OCI-LY7 (cell line): ENCODE data around the gene ROBO2.

Experiments
- EZH2phosphoT487 ChIP-seq: fragments of 200-600 bp; sonication (generic); IDR thresholded peaks from 2 replicates; pipeline ENCODE4 v1.6.1; 2018; ENCODE audit warnings: low read depth, borderline replicate concordance, mild to moderate bottlenecking, mixed run types, antibody characterized with exemption, low read length, moderate library complexity, mixed read lengths
- TF ChIP-seq, protein P1 (sequence below): fragments of 200-600 bp; sonication (generic); conservative IDR thresholded peaks from 2 replicates; pipeline ENCODE4 v1.5.1; 2014; ENCODE audit warnings: mild to moderate bottlenecking, antibody characterized with exemption, low read length, moderate library complexity, mixed read lengths

DNA sequence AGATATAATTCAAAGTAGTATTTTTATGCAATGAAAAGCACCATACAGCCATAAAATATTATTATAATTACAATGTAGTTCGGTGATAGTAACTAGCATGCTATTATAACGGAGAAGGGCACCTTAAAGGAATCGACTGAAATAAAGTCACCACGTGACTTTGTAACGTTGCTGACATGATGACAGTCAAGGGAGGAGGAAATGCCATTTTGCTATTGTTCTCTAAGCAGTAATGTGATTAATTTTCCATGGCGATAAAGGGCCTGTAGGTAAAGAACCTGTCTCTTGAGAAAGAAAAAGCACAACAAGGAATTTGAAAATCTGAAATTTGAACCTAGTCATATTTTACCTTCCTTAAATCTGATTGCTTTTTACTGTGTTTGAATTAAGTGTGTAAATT lies 526.2 kb downstream of the ROBO2 start:
- TF ChIP-seq, protein P1, sequence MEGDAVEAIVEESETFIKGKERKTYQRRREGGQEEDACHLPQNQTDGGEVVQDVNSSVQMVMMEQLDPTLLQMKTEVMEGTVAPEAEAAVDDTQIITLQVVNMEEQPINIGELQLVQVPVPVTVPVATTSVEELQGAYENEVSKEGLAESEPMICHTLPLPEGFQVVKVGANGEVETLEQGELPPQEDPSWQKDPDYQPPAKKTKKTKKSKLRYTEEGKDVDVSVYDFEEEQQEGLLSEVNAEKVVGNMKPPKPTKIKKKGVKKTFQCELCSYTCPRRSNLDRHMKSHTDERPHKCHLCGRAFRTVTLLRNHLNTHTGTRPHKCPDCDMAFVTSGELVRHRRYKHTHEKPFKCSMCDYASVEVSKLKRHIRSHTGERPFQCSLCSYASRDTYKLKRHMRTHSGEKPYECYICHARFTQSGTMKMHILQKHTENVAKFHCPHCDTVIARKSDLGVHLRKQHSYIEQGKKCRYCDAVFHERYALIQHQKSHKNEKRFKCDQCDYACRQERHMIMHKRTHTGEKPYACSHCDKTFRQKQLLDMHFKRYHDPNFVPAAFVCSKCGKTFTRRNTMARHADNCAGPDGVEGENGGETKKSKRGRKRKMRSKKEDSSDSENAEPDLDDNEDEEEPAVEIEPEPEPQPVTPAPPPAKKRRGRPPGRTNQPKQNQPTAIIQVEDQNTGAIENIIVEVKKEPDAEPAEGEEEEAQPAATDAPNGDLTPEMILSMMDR = no peak
- TF ChIP-seq EZH2phosphoT487 = no peak
